Type B pancreatic cell (in vitro differentiated cells): Measurements from ENCODE around the gene CEACAM1. TPM values are rescaled to one million over a fixed set of nuclear protein-coding genes. Genes with fewer than 3 reads are reported as not detected.

Source experiments
- DNase-seq: peaks from one replicate; pipeline ENCODE4 v3.0.0; 2021; ENCODE audit warnings: mixed read lengths; ENCODE audit not compliant: unreplicated experiment; ENCODE audit errors: extremely low spot score
- H3K27ac Mint-ChIP-seq: 2 replicates; pipeline ENCODE4 v1.8.0; 2021; ENCODE audit warnings: mild to moderate bottlenecking, mixed read lengths
- H3K27me3 Mint-ChIP-seq: 2 replicates; pipeline ENCODE4 v1.8.0; 2021; ENCODE audit warnings: mixed read lengths
- H3K36me3 Mint-ChIP-seq: 2 replicates; pipeline ENCODE4 v1.8.0; 2021; ENCODE audit warnings: mixed read lengths
- H3K4me1 Mint-ChIP-seq: one replicate; pipeline ENCODE4 v1.8.0; 2021; ENCODE audit warnings: mixed read lengths; ENCODE audit not compliant: unreplicated experiment
- H3K4me3 Mint-ChIP-seq: 2 replicates; pipeline ENCODE4 v1.8.0; 2021; ENCODE audit warnings: mild to moderate bottlenecking, mixed read lengths
- H3K9me3 Mint-ChIP-seq: 2 replicates; pipeline ENCODE4 v1.8.0; 2021; ENCODE audit warnings: mixed read lengths
- CTCF ChIP-seq: fragments of 200-600 bp; sonication (generic); conservative IDR thresholded peaks from 2 replicates; pipeline ENCODE4 v1.5.0; 2021; ENCODE audit warnings: antibody characterized with exemption, mild to moderate bottlenecking
- total RNA-seq: library from RNA; stranded (reverse); gene quantifications from 2 replicates; pipeline ENCODE4 v1.2.1, GENCODE V29; 2021; ENCODE audit warnings: low replicate concordance

CEACAM1 gene
- total RNA-seq, 1 donor from 2014 or later, result 19.1 TPM

DNA sequence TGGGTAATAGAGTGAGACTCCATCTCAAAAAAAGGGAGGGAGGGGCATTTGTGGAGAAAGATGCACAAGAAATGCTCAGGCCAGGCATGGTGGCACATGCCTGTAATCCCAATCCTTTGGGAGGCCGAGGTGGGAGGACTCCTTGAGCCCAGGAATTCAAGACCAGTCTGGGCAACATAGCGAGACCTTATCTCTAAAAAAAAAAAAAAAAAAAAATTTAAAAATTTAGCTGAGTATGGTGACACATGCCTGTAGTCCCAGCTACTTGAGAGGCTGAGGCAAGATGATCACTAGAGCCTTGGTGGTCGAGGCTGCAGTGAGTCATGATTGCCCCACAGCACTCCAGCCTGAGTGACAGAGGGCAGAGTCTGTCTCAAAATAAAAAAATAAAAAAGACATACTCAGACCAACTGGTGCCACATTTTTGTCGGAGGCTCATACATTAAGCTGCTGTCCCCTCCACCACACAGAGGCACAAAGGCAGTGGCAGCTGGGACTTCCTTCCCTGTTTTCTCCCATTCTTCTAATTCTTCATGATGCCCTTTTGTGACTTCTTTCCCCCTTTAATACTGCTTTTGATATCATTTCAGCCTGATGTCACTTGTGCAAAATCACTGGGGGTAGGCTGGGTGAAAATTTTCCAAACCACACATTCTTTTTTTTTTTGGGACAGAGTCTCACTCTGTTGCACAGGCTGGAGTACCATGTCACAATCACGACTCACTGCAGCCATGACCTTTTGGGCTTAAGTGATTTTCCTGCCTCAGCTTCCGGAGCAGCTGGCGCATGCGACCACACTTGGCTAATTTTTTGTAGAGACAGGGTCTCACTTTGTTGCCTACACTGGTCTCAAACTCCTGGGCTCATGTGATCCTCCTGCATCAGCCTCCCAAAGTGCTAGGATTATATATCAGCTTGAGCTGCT, 58.7 kb downstream of the CEACAM1 start:
- H3K27me3 Mint-ChIP-seq, result peaks cover 8% of the 10 kb centered on the region
- H3K36me3 Mint-ChIP-seq, result peaks cover 4% of the 10 kb centered on the region
- no peak overlapping the region for H3K27ac Mint-ChIP-seq
- H3K4me1 Mint-ChIP-seq, result peaks cover 29% of the 10 kb centered on the region
- no peak overlapping the region for H3K4me3 Mint-ChIP-seq
- TF ChIP-seq CTCF, result no peak
- no peak for DNase-seq
- H3K9me3 Mint-ChIP-seq, result no peaks in the 10 kb centered on the region

- no peak for DNase-seq
Measured at GRCh38 chr19:42468273-42468796, 59.9 kb downstream of the CEACAM1 start.

DNA sequence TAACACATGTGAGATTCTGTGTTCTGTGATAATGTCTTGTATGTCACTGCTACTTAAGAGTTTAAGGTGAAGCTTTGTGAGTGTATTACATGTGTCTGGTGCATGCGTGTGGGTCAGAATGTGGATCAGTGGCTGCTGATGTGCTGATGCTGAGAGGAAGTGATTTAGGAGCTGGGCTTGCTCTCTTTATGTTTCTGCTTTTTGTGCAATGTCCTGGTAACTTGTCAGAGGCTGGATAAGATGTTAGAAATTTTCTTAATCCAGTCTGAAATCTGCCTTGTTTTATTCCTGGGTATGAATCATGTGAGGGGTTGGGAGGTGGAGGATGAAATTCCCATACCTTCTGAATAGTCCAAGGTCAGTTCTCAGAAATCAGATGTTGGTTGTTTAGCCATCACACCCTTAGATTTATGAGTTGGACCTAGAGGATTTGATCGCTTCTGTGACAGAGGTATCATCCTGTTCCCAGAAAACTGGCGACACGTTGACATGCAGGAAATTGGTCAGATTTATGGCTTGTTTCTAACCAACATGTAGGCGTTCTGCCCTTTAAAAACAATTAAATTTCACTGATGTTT, 61.0 kb downstream of the CEACAM1 start:
- Mint-ChIP-seq H3K4me1 (peaks cover 22% of the 10 kb centered on the region), H3K27me3 (no peaks in the 10 kb centered on the region), H3K4me3 (no peak overlapping the region), H3K36me3 (no peaks in the 10 kb centered on the region), H3K9me3 (no peaks in the 10 kb centered on the region), H3K27ac (no peak overlapping the region)
- DNase-seq, result no peak
- no peak for TF ChIP-seq CTCF

More at GRCh38 chr19:42468273-42468796, 59.9 kb downstream of the CEACAM1 start:
- peaks cover 4% of the 10 kb centered on the region for H3K36me3 Mint-ChIP-seq
- TF ChIP-seq CTCF, result no peak
- H3K9me3 Mint-ChIP-seq, result no peaks in the 10 kb centered on the region
- H3K4me1 Mint-ChIP-seq, result peaks cover 28% of the 10 kb centered on the region
- peaks cover 7% of the 10 kb centered on the region for H3K27me3 Mint-ChIP-seq
- no peak overlapping the region for H3K4me3 Mint-ChIP-seq
- H3K27ac Mint-ChIP-seq, result no peak overlapping the region

DNA sequence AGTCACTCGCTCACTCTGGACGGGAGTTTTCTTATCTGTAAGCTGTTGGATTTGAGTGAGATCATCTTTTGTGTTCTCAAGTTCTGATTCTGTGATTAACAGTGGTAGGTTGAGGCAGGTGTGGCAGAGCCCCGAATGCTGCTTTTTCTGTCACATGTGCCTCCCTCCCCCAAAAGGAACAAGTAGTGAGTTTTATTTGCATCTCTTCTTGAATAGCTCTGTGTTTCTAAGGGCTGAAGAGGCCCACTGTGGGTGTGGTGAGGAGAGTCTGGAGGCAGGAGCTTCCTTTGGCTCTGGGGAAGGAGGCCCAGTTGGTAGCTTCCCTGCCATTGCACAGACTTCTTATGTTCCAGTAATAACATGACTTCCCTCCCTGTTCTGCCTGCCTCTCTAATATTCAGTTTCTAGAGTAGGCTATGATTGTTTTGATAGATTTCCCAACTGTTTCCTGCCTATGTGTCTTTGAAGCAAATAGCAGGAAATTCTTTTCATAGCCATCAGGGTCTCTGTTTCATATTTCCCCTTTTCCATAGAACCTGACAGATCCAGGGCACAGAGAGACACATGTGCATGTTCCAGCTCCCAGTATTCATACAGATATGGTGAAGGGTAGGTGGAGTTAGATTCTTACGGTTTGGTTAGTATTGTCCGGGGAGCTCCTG, 61.6 kb downstream of the CEACAM1 start:
- H3K36me3 Mint-ChIP-seq, result no peaks in the 10 kb centered on the region
- no peak overlapping the region for H3K27ac Mint-ChIP-seq
- no peaks in the 10 kb centered on the region for H3K9me3 Mint-ChIP-seq
- no peak overlapping the region for H3K4me3 Mint-ChIP-seq
- peaks cover 22% of the 10 kb centered on the region for H3K4me1 Mint-ChIP-seq
- TF ChIP-seq CTCF, result no peak
- no peaks in the 10 kb centered on the region for H3K27me3 Mint-ChIP-seq
- DNase-seq, result no peak

DNA sequence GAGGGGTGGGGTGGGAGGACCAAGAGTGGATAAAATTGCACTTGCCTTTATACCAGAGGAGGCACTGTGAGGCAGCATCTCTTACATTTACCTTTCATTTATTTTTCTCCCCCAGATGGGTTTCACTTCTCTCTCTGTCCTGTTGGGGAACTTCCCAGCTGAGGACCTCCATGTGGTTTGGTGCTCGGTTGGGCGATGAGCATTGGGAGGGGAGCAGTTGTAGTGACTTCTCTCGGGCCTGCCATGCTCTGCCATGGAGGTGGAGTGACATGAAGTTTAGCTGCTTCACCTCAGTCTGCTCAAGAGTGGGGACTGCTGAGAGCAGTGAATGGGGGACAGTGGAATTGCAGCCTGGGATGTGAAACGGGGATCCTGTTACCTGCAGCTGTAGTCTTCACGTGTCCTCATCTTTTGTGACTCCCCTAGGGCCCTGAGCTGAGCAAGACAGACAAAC, 62.4 kb downstream of the CEACAM1 start:
- Mint-ChIP-seq H3K9me3 (no peaks in the 10 kb centered on the region), H3K27me3 (no peaks in the 10 kb centered on the region), H3K4me3 (no peak overlapping the region), H3K4me1 (peaks cover 22% of the 10 kb centered on the region), H3K36me3 (no peaks in the 10 kb centered on the region), H3K27ac (no peak overlapping the region)
- DNase-seq, result no peak
- no peak for TF ChIP-seq CTCF
